Effector memory CD4-positive, alpha-beta T cell (primary cell): ENCODE results near the gene MDFIC.
A peak's percentile ranks its signal among the peaks of the same experiment; 100 is the strongest.

Source experiments
- DNase-seq, 3 donors: peaks; one replicate each; pipeline ENCODE4 v3.0.0-alpha.2; 2020
- H3K27ac ChIP-seq: 2 replicates; pipeline ENCODE4 v1.7.0; 2013; ENCODE audit warnings: mild to moderate bottlenecking, low read length, moderate library complexity; ENCODE audit not compliant: insufficient read depth, poor library complexity, severe bottlenecking
- H3K27me3 ChIP-seq: replicated peaks from 2 replicates; pipeline ENCODE4 v1.7.0; 2013; ENCODE audit warnings: mild to moderate bottlenecking, low read length; ENCODE audit not compliant: insufficient read depth, control insufficient read depth, poor library complexity, severe bottlenecking
- H3K36me3 ChIP-seq: 2 replicates; pipeline ENCODE4 v1.7.0; 2013; ENCODE audit warnings: mild to moderate bottlenecking, low read length, moderate library complexity; ENCODE audit not compliant: control insufficient read depth, insufficient read depth
- H3K4me1 ChIP-seq: 2 replicates; pipeline ENCODE4 v1.7.0; 2013; ENCODE audit warnings: low read length, mild to moderate bottlenecking; ENCODE audit not compliant: control insufficient read depth, insufficient read depth, poor library complexity, severe bottlenecking
- H3K4me3 ChIP-seq: 2 replicates; pipeline ENCODE4 v1.7.0; 2013; ENCODE audit warnings: low read length, low read depth, mild to moderate bottlenecking; ENCODE audit not compliant: insufficient read depth, poor library complexity, severe bottlenecking
- H3K9me3 ChIP-seq: 2 replicates; pipeline ENCODE4 v1.7.0; 2013; ENCODE audit warnings: mild to moderate bottlenecking, low read length, moderate library complexity; ENCODE audit not compliant: control insufficient read depth

The MDFIC gene

DNA sequence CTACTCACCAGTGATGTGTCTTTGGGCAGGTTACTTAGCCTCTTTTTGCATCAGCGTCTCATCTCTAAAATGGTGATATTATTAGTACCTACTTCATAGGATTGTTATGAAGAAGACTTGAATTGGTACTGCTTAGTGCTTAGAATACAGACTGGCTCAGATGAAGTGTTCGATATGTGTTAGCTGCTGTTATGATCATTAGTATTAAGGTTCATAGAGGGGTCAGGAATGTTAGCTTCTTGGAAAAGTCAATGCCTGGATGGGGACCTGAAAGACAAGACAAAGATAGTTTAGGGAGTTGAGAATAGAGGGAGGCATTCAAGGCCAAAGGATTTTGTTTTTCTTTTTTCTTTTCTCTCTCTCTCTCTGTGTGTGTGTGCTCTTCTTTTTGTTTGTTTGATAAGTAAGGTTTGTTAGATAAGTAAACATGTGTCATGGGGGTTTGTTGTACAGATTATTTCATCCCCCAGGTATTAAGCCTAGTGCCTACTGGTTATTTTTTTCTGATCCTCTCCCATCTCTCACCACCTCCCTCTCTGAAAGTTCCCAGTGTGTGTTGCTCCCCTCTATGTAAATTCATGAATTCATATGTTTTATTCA, 63.3 kb downstream of the MDFIC start:
- Histone ChIP-seq H3K4me3 (no peak overlapping the region), H3K27ac (no peak overlapping the region), H3K27me3 (no peaks in the 10 kb centered on the region), H3K4me1 (no peaks in the 10 kb centered on the region), H3K36me3 (peaks cover 15% of the 10 kb centered on the region), H3K9me3 (no peaks in the 10 kb centered on the region)
- DNase-seq, result no peak

DNA sequence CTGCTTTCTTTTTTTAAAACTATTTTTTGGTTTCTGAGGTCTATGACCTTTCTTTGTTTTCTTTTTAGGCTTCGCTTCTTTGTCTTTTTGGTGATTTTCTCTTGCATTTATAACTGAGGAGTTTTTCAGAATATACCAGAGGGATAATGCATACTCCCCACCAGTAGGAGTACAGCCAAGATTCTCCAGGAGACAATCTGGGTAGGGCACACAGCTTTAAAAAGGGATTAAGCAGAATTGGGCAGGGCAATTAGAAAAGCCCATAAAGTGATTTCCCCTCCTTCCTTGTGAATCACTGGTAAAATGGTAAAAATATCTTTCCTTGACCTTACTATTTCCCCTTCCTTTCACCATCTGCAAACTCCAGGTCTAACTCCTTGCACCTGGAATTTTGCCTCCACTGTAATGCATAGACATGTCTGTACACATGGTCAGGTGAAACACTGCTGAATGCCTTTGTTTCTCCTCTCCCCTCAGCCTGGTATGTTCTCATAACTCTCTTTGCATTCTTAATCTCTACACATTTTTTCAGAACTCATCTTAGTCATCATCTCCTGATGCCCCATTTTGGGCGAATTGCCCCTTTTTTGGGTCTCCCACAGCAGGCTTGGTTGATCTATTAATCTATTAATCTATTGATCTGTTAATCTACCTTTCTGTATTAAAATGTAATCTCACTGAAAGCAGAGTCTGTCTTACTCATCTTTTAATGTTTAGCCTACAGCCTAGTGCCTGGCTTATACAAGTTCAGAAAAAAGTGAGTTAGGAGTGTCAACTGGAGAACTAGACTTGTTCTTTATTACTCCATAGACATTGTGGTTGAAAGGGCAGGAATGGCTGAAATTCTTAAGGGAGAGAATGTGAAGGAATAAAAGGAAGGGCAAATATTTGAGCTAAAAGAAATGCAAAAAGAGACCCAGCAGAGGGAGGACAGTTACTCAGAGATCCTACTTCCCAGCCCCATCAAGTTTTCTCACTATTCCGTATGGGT, 64.6 kb downstream of the MDFIC start:
- Histone ChIP-seq H3K27me3 (no peaks in the 10 kb centered on the region), H3K27ac (no peak overlapping the region), H3K36me3 (peaks cover 11% of the 10 kb centered on the region), H3K9me3 (no peaks in the 10 kb centered on the region), H3K4me3 (no peak overlapping the region), H3K4me1 (no peaks in the 10 kb centered on the region)
- DNase-seq, result no peak

- no peaks in the 10 kb centered on the region for H3K27me3 ChIP-seq
- H3K27ac ChIP-seq, result no peak overlapping the region
- H3K36me3 ChIP-seq, result peaks cover 5% of the 10 kb centered on the region
- no peak for DNase-seq
- no peaks in the 10 kb centered on the region for H3K4me1 ChIP-seq
- no peaks in the 10 kb centered on the region for H3K9me3 ChIP-seq
- no peak overlapping the region for H3K4me3 ChIP-seq
These were observed 66.1 kb downstream of the MDFIC start for GRCh38 chr7:114988026-114988425.

DNA sequence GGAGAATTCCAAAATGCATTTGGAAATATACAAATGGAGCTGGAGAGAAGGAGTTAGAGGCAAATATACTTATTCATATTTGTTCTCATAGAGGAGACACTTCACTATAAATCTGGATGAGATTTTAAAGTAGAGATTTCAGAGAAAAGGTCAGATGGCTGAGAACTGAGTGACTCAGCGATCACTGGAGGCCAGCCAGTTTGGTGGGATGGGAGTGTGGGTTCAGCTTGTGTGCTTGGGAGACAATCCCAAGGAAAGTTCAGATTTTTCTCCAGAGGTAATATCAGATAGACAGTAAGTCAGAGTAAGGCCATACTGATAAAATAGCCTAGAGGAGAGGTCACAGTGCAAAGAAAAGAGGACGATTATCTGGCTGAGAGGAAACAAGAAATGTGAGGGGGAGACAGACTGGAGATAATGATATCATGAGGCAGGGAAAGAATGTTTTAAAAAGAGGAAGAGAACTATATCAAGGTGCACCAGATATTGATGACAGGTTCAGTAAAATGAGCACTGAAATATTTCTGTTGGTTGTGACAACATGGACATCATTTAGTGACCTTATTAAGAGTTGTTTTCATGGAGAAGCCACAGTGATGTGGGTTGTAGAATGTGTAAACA, 67.0 kb downstream of the MDFIC start:
- no peak for DNase-seq
- Histone ChIP-seq H3K4me1 (no peaks in the 10 kb centered on the region), H3K27me3 (no peaks in the 10 kb centered on the region), H3K27ac (no peak overlapping the region), H3K4me3 (no peak overlapping the region), H3K36me3 (peaks cover 5% of the 10 kb centered on the region), H3K9me3 (no peaks in the 10 kb centered on the region)

DNA sequence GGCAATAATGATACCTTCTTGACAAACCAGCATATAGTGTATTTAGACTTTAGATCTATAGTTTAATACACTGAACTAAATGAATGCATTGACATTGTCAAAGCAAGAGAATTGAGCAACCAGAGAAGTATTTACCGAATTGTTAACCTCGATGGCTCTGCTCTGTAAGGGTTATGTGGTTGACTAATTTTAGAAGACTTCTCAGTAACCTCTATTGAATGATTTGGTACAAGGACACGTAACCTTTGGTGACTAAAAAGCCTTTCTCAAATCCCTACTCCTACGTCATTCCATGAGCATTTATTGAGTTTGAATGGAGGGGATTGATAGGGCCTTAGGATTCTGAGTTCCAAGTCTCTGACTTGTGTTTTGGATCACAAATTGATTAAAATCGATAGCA, 67.6 kb downstream of the MDFIC start:
- no peak overlapping the region for H3K27ac ChIP-seq
- no peak for DNase-seq
- H3K4me3 ChIP-seq, result no peak overlapping the region
- no peaks in the 10 kb centered on the region for H3K9me3 ChIP-seq
- H3K4me1 ChIP-seq, result no peaks in the 10 kb centered on the region
- peaks cover 5% of the 10 kb centered on the region for H3K36me3 ChIP-seq
- H3K27me3 ChIP-seq, result no peaks in the 10 kb centered on the region

- Histone ChIP-seq H3K9me3 (no peaks in the 10 kb centered on the region), H3K27me3 (no peaks in the 10 kb centered on the region), H3K27ac (peak overlapping the region; percentile 21), H3K4me3 (no peak overlapping the region), H3K4me1 (peaks cover 15% of the 10 kb centered on the region), H3K36me3 (peaks cover 5% of the 10 kb centered on the region)
- no peak for DNase-seq
These were observed 75.9 kb downstream of the MDFIC start for GRCh38 chr7:114997487-114998404.

- no peak for DNase-seq
- Histone ChIP-seq H3K27me3 (no peaks in the 10 kb centered on the region), H3K27ac (no peak overlapping the region), H3K4me1 (peaks cover 40% of the 10 kb centered on the region), H3K36me3 (no peaks in the 10 kb centered on the region), H3K9me3 (no peaks in the 10 kb centered on the region), H3K4me3 (no peak overlapping the region)
These were observed 82.2 kb downstream of the MDFIC start for GRCh38 chr7:115004121-115004520.

DNA sequence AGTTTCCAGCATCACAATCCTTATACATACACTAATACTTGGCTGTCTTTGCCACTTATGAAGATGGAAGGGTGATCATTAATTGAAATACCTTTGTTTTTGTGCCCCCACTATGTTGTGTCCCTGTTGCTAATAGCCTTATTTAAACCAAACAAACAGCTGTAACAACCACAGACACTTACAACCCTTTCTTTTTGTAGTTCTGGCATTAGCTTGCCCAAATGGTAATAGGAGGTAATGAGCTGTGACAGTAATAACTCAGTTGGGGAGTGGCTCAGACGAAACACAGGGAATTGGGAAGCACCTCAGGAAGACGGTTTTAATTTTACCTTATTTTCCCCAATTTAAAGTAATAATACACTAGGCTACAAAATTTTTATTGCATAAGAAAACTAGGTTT, 83.4 kb downstream of the MDFIC start:
- Histone ChIP-seq H3K27me3 (no peaks in the 10 kb centered on the region), H3K4me1 (peaks cover 48% of the 10 kb centered on the region), H3K4me3 (no peak overlapping the region), H3K27ac (peak overlapping the region; percentile 22), H3K36me3 (no peaks in the 10 kb centered on the region), H3K9me3 (no peaks in the 10 kb centered on the region)
- DNase-seq, result no peak

GRCh38 chr7:115005953-115006352, 84.1 kb downstream of the MDFIC start:
- Histone ChIP-seq H3K4me3 (peak overlapping the region; percentile 0), H3K9me3 (no peaks in the 10 kb centered on the region), H3K27ac (peak overlapping the region; percentile 47), H3K4me1 (peaks cover 54% of the 10 kb centered on the region), H3K36me3 (no peaks in the 10 kb centered on the region), H3K27me3 (no peaks in the 10 kb centered on the region)
- DNase-seq, result no peak
